GM19238 (cell line): ENCODE results near the gene SDK2.

Experiments used
- DNase-seq: peaks from one replicate; pipeline ENCODE4 v3.0.0; 2011; ENCODE audit warnings: low spot score; ENCODE audit not compliant: insufficient read length

The SDK2 gene

GRCh38 chr17:73285916-73286862, 358.1 kb downstream of the SDK2 start:
- no peak for DNase-seq

- no peak for DNase-seq
These were observed 358.7 kb downstream of the SDK2 start for GRCh38 chr17:73285603-73285908.

- no peak for DNase-seq
These were observed 359.2 kb downstream of the SDK2 start for GRCh38 chr17:73284906-73285602.
